H1 (cell line): Measurements from ENCODE around the gene UBE2D2. TPM values are rescaled to one million over a fixed set of nuclear protein-coding genes. Genes with fewer than 3 reads are reported as not detected.

ENCODE experiments used
- CTCF ChIA-PET: fragments of 300-600 bp; sonication (Branson Sonifier 250); formaldehyde crosslinking; loops from one replicate; lab custom pipeline; 2021; ENCODE audit not compliant: partially characterized antibody; lab: Charles Lee
- POLR2A ChIA-PET: fragments of 300-600 bp; sonication (Branson Sonifier 250); formaldehyde crosslinking; loops from one replicate; lab custom pipeline; 2021; ENCODE audit warnings: inconsistent platforms; ENCODE audit not compliant: partially characterized antibody; lab: Charles Lee
- DNase-seq, 2 experiments: peaks; one replicate each; pipeline versions ENCODE4 v3.0.0 to v3.0.0-alpha.2; 2010 to 2022; ENCODE audit warnings: low spot score in 2 of 2, low read depth in 1 of 2, mixed read lengths in 1 of 2
- FAIRE-seq: peaks from 2 replicates; lab custom pipeline; 2011; peaks lifted over from hg19 to GRCh38; lab: Jason Lieb, UNC
- H2AFZ ChIP-seq: 2 replicates; pipeline ENCODE4 v1.8.1; 2012; ENCODE audit warnings: low read length, inconsistent platforms
- H2AK5ac ChIP-seq: 2 replicates; pipeline ENCODE4 v1.6.1; 2013; ENCODE audit warnings: low read depth, low read length
- H2BK120ac ChIP-seq: replicated peaks from 2 replicates; pipeline ENCODE3; 2013; ENCODE audit warnings: low read depth, low read length, inconsistent platforms
- H2BK12ac ChIP-seq: 2 replicates; pipeline ENCODE4 v1.6.1; 2013; ENCODE audit warnings: low read depth, low read length
- H2BK15ac ChIP-seq: 2 replicates; pipeline ENCODE4 v1.6.1; 2013; ENCODE audit warnings: low read length
- H2BK20ac ChIP-seq: 2 replicates; pipeline ENCODE4 v1.6.1; 2013; ENCODE audit warnings: low read length
- H2BK5ac ChIP-seq: 2 replicates; pipeline ENCODE4 v1.6.1; 2013; ENCODE audit warnings: low read depth, low read length
- H3K14ac ChIP-seq: 2 replicates; pipeline ENCODE4 v1.6.1; 2013; ENCODE audit warnings: inconsistent platforms; ENCODE audit not compliant: insufficient read length
- H3K18ac ChIP-seq: 2 replicates; pipeline ENCODE4 v1.6.1; 2013; ENCODE audit warnings: low read length; ENCODE audit errors: extremely low read depth
- H3K23ac ChIP-seq: 2 replicates; pipeline ENCODE4 v1.6.1; 2013; ENCODE audit warnings: inconsistent platforms; ENCODE audit not compliant: insufficient read length
- H3K23me2 ChIP-seq: 2 replicates; pipeline ENCODE4 v1.6.1; 2013; ENCODE audit warnings: low read depth, low read length
- H3K27ac ChIP-seq: 2 replicates; pipeline ENCODE4 v1.6.1; 2011; ENCODE audit warnings: low read depth, low read length, inconsistent platforms
- H3K27me3 ChIP-seq, 4 experiments: replicated peaks in 1 of 4; 1 replicate in 1 of 4; 2 replicates in 3 of 4; pipeline versions ENCODE4 v1.6.1 to v1.8.1; 2011 to 2013; ENCODE audit warnings: low read length in 3 of 4, mild to moderate bottlenecking in 3 of 4, inconsistent platforms in 2 of 4, mixed read lengths in 2 of 4, moderate library complexity in 1 of 4; ENCODE audit not compliant: control insufficient read depth in 3 of 4, insufficient read depth in 3 of 4; ENCODE audit errors: extremely low read depth in 1 of 4
- H3K36me3 ChIP-seq, 4 experiments: 2 replicates each; pipeline versions ENCODE4 v1.6.1 to v1.8.1; 2011 to 2013; ENCODE audit warnings: mild to moderate bottlenecking in 4 of 4, low read length in 3 of 4, moderate library complexity in 2 of 4, control low read depth in 1 of 4, inconsistent platforms in 1 of 4; ENCODE audit not compliant: insufficient read depth in 4 of 4, control insufficient read depth in 2 of 4
- H3K4ac ChIP-seq: replicated peaks from 2 replicates; pipeline ENCODE3; 2013; ENCODE audit warnings: low read length, low read depth, mixed read lengths, inconsistent platforms; ENCODE audit not compliant: insufficient read length
- H3K4me1 ChIP-seq, 4 experiments: replicated peaks in 1 of 4; 1 replicate in 1 of 4; 2 replicates in 3 of 4; pipeline versions ENCODE4 v1.6.1 to v1.8.1; 2011 to 2013; ENCODE audit warnings: low read length in 3 of 4, inconsistent platforms in 2 of 4, mixed read lengths in 1 of 4; ENCODE audit not compliant: insufficient read depth in 4 of 4, control insufficient read depth in 3 of 4
- H3K4me2 ChIP-seq, 2 experiments: 2 replicates each; pipeline versions ENCODE4 v1.6.1 to v1.8.1; 2011 to 2013; ENCODE audit warnings: low read depth in 2 of 2, low read length in 2 of 2, control low read depth in 1 of 2, inconsistent platforms in 1 of 2, mild to moderate bottlenecking in 1 of 2; ENCODE audit not compliant: insufficient read depth in 1 of 2
- H3K4me3 ChIP-seq, 4 experiments: fragments of 200-600, 300-600 bp in 1 of 4; sonication (generic), shearing (Covaris generic), sonication (Bioruptor Twin) in 1 of 4; 2 replicates each; pipeline versions ENCODE4 v1.5.1 to v1.8.1; 2011 to 2016; ENCODE audit warnings: low read length in 4 of 4, low read depth in 3 of 4, control low read depth in 2 of 4, inconsistent platforms in 2 of 4, mild to moderate bottlenecking in 2 of 4, mixed read lengths in 1 of 4, moderate library complexity in 1 of 4; ENCODE audit not compliant: insufficient read depth in 2 of 4; ENCODE audit errors: extremely low read depth in 1 of 4
- H3K56ac ChIP-seq: replicated peaks from 2 replicates; pipeline ENCODE3; 2013; ENCODE audit warnings: low read depth, mild to moderate bottlenecking, mixed read lengths, low read length, inconsistent platforms; ENCODE audit not compliant: insufficient read length
- H3K79me1 ChIP-seq: 2 replicates; pipeline ENCODE4 v1.6.1; 2013; ENCODE audit warnings: low read depth, low read length, control low read depth
- H3K79me2 ChIP-seq, 2 experiments: 2 replicates each; pipeline versions ENCODE4 v1.6.1 to v1.8.1; 2012 to 2013; ENCODE audit warnings: low read length in 2 of 2, mild to moderate bottlenecking in 2 of 2, inconsistent platforms in 1 of 2; ENCODE audit not compliant: insufficient read depth in 2 of 2, control insufficient read depth in 1 of 2
- H3K9ac ChIP-seq, 4 experiments: replicated peaks in 1 of 4; 1 replicate in 1 of 4; 2 replicates in 3 of 4; pipeline versions ENCODE4 v1.6.1 to v1.8.1; 2011 to 2013; ENCODE audit warnings: low read depth in 3 of 4, low read length in 3 of 4, control low read depth in 2 of 4, mild to moderate bottlenecking in 2 of 4, moderate library complexity in 2 of 4, inconsistent platforms in 1 of 4; ENCODE audit errors: extremely low read depth in 1 of 4
- H3K9me3 ChIP-seq, 2 experiments: 2 replicates each; pipeline versions ENCODE4 v1.6.1 to v1.8.1; 2012 to 2013; ENCODE audit warnings: mild to moderate bottlenecking in 2 of 2, moderate library complexity in 2 of 2, control low read depth in 1 of 2, inconsistent platforms in 1 of 2, low read depth in 1 of 2, low read length in 1 of 2, mixed read lengths in 1 of 2; ENCODE audit not compliant: insufficient read depth in 2 of 2
- H4K20me1 ChIP-seq, 2 experiments: replicated peaks in 1 of 2; 2 replicates each; pipeline versions ENCODE3 to v1.8.1; 2011 to 2013; ENCODE audit warnings: inconsistent platforms in 2 of 2, low read length in 2 of 2, mild to moderate bottlenecking in 1 of 2; ENCODE audit not compliant: insufficient read depth in 2 of 2, control insufficient read depth in 1 of 2
- H4K5ac ChIP-seq: 2 replicates; pipeline ENCODE4 v1.6.1; 2013; ENCODE audit warnings: low read length, low read depth, mixed read lengths, inconsistent platforms; ENCODE audit not compliant: insufficient read length
- H4K8ac ChIP-seq: 2 replicates; pipeline ENCODE4 v1.8.0; 2013; ENCODE audit warnings: mild to moderate bottlenecking, moderate library complexity, low read length, inconsistent platforms; ENCODE audit not compliant: insufficient read depth; ENCODE audit errors: extremely low read depth
- H4K91ac ChIP-seq: replicated peaks from 2 replicates; pipeline ENCODE3; 2013; ENCODE audit warnings: low read length, mixed read lengths, inconsistent platforms; ENCODE audit not compliant: insufficient read length
- CREB1 ChIP-seq: IDR thresholded peaks from 2 replicates; pipeline ENCODE4 v1.6.1; 2012; ENCODE audit warnings: inconsistent platforms
- GABPA ChIP-seq: IDR thresholded peaks from 2 replicates; pipeline ENCODE4 v1.6.1; 2011; ENCODE audit warnings: mild to moderate bottlenecking, low read length, moderate library complexity, borderline replicate concordance; ENCODE audit not compliant: insufficient read depth
- GTF2F1 ChIP-seq: IDR thresholded peaks from 2 replicates; pipeline ENCODE4 v1.6.1; 2012; ENCODE audit warnings: low read depth, low read length, improper control_type of control experiment, borderline replicate concordance
- HDAC6 ChIP-seq: IDR thresholded peaks from one replicate; pipeline ENCODE4 v1.7.1; 2012; ENCODE audit warnings: low read depth, mild to moderate bottlenecking, inconsistent platforms, low read length, moderate library complexity
- KDM1A ChIP-seq: fragments of 200-600, 300-600 bp; sonication (generic); IDR thresholded peaks from 2 replicates; pipeline ENCODE4 v1.7.1; 2016; ENCODE audit warnings: mild to moderate bottlenecking, low read length, borderline replicate concordance
- SIN3A ChIP-seq, 2 experiments: IDR thresholded peaks in 1 of 2; conservative IDR thresholded peaks in 1 of 2; 2 replicates each; pipeline ENCODE4 v1.6.1; 2011 to 2012; ENCODE audit warnings: low read length in 2 of 2, improper control_type of control experiment in 1 of 2, low read depth in 1 of 2, mild to moderate bottlenecking in 1 of 2
- SUZ12 ChIP-seq: fragments of 200-600 bp; sonication (generic); IDR thresholded peaks from 2 replicates; pipeline ENCODE4 v1.6.1; 2012; ENCODE audit warnings: mild to moderate bottlenecking, inconsistent platforms, low read length, moderate library complexity, mixed read lengths
- TAF7 ChIP-seq: optimal IDR thresholded peaks from 2 replicates; pipeline ENCODE3; 2011; ENCODE audit warnings: low read depth, mild to moderate bottlenecking, inconsistent platforms, low read length, moderate library complexity, borderline replicate concordance
- TCF12 ChIP-seq: IDR thresholded peaks from 2 replicates; pipeline ENCODE4 v1.6.1; 2011; ENCODE audit warnings: low read depth, mild to moderate bottlenecking, low read length
- TEAD4 ChIP-seq: IDR thresholded peaks from 2 replicates; pipeline ENCODE4 v1.6.1; 2012; ENCODE audit warnings: low read depth, low read length, inconsistent platforms, mixed read lengths
- WGBS, 2 experiments: shearing (Covaris generic) in 1 of 2; methylation state at CpG; one replicate each; pipeline versions ENCODE4 v1.1.6 to v1.1.7; 2013 to 2015; ENCODE audit warnings: low lambda C conversion rate in 2 of 2, mixed read lengths in 2 of 2, inconsistent platforms in 1 of 2, low coverage in 1 of 2, missing lambda C conversion rate in 1 of 2; ENCODE audit not compliant: insufficient replicate concordance in 2 of 2, insufficient coverage in 1 of 2, insufficient read length in 1 of 2; ENCODE audit errors: extremely low coverage in 1 of 2, missing lambda C conversion rate in 1 of 2; 5-methylcytosine and 5-hydroxymethylcytosine counted together
- polyA plus RNA-seq, 7 experiments: library from polyadenylated mRNA; depleted of rRNA in 3 of 7; stranded (reverse) in 5 of 7; unstranded in 2 of 7; fragments of >200 nt in 5 of 7; fragments of 200-250 nt in 2 of 7; gene quantifications; 1 replicate in 5 of 7; 2 replicates in 1 of 7; 4 replicates in 1 of 7; pipeline versions ENCODE4 v1.2.1 to v1.2.3, GENCODE V29; 2011 to 2013; ENCODE audit warnings: missing spikeins in 2 of 7, mixed read lengths in 2 of 7
- total RNA-seq: library from RNA; stranded (reverse); fragmentation: NEBNext Ultra II Directional; extraction: Animal tissue kit (Norgen Biotek cat#: 25700); gene quantifications from 2 replicates; pipeline ENCODE4 v1.2.1, GENCODE V29; 2021
- TF ChIP-seq, protein P1 (sequence below): IDR thresholded peaks from 2 replicates; pipeline ENCODE4 v1.6.1; 2012; ENCODE audit warnings: low read length, inconsistent platforms

The UBE2D2 gene
- total and polyA plus RNA-seq, 2 of the 8 experiments (the other 6 are each of a cell fraction or from before 2014, with no cell fraction given) = 66.9 to 203 TPM

DNA sequence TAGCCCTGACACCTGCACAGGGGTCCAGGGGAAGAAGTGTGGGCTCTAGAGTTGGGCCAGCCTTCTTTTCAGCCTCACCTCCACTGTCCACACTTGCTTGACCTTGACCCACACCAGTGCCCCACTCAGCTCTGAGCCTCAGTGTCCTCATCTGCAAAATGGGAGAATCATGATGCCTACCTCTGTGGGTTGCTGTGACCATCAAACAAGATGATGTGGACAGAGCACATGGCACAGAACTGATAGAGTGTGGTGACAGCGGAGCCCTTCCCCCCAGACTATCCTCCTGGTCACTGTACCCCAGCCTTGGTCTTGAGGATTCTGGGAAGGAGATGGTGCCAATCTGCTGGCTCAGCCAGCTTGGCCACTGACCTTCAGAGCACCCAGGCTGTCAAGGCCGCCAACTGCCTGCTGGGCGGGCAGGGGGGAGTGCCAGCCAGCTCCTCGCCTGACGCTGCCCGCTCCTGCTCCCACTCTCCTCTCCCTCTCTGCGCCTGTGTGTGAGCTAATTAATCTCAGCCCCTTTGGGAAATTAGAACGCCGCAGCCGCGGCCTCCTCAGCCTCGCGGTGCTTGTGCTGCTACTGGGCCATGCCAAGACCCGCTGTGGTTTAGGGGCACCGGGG, 103.7 kb downstream of the UBE2D2 start:
- Histone ChIP-seq H4K8ac (no peak overlapping the region), H4K5ac (no peak overlapping the region), H3K27ac (no peak overlapping the region), H3K4me2 (no peak overlapping the region), H3K4me3 (no peak overlapping the region), H4K91ac (no peak overlapping the region), H3K9me3 (no peaks in the 10 kb centered on the region), H2AK5ac (no peak overlapping the region), H3K14ac (no peak overlapping the region), H3K4ac (no peak overlapping the region), H2BK5ac (no peak overlapping the region), H3K79me1 (peaks cover 27% of the 10 kb centered on the region), H2BK20ac (no peak overlapping the region), H2BK12ac (no peak overlapping the region), H4K20me1 (peaks cover 68 to 70% of the 10 kb centered on the region in 2 experiments), H2BK15ac (no peak overlapping the region), H3K56ac (no peak overlapping the region), H3K23me2 (no peaks in the 10 kb centered on the region; the same call in none of the 2 replicates), H3K4me1 (peaks cover 9 to 57% (median 47%) of the 10 kb centered on the region in 4 experiments), H3K18ac (no peak overlapping the region), H3K23ac (no peak overlapping the region), H2BK120ac (no peak overlapping the region), H3K79me2 (peaks cover 15 to 96% of the 10 kb centered on the region in 2 experiments; a peak in 3 of 4 replicates), H3K9ac (no peak overlapping the region), H3K27me3 (no peaks in the 10 kb centered on the region), H2AFZ (no peak overlapping the region), H3K36me3 (no peaks in the 10 kb centered on the region)
- FAIRE-seq (no peak), DNase-seq (no peak)
- POLR2A ChIA-PET = interaction anchor here (0.9 to 2.2 kb wide), 9 partner anchors 10 to 45 kb away, joined by 3 to 7 read pairs (median 4); no protein-coding TSS in a partner anchor
- CTCF ChIA-PET = interaction anchor here (0.7 to 17.2 kb wide), 9 partner anchors 11 to 122 kb away, joined by 3 to 171 read pairs (median 4); no protein-coding TSS in a partner anchor
- 97% methylated on average over 15 of the region's 15 CpGs; no CpG with 5 or more reads in 1 of the 2 experiments for WGBS, 2 experiments
- TF ChIP-seq TCF12 (no peak), SUZ12 (no peak), TEAD4 (no peak), GTF2F1 (no peak), TAF7 (no peak), HDAC6 (no peak), CREB1 (no peak), GABPA (no peak), KDM1A (no peak), SIN3A (conservative IDR thresholded peaks at IDR 0.05 in 1 of 2, IDR thresholded peaks at IDR 0.05 in 1 of 2; ENCODE audit: low read depth in 1 of 2, low read length in 2 of 2) (no peak)
- TF ChIP-seq, protein P1, sequence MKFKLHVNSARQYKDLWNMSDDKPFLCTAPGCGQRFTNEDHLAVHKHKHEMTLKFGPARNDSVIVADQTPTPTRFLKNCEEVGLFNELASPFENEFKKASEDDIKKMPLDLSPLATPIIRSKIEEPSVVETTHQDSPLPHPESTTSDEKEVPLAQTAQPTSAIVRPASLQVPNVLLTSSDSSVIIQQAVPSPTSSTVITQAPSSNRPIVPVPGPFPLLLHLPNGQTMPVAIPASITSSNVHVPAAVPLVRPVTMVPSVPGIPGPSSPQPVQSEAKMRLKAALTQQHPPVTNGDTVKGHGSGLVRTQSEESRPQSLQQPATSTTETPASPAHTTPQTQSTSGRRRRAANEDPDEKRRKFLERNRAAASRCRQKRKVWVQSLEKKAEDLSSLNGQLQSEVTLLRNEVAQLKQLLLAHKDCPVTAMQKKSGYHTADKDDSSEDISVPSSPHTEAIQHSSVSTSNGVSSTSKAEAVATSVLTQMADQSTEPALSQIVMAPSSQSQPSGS = no peak
